B cell (primary cell): ENCODE results near the gene CACNA2D4. TPM values are rescaled to one million over a fixed set of nuclear protein-coding genes. Genes with fewer than 3 reads are reported as not detected.

Experiments
- ATAC-seq: fragments of 200-7000 bp; cut with Tn5 transposase; one replicate; pipeline ENCODE4 v1.10.0; 2021; ENCODE audit warnings: low read depth, mild to moderate bottlenecking, moderate number of reproducible peaks, moderate library complexity
- CTCF ChIA-PET: fragments of 350-600 bp; sonication (Branson Sonifier 250); formaldehyde crosslinking; loops from one replicate; lab custom pipeline; 2021; ENCODE audit warnings: antibody characterized with exemption, inconsistent platforms; lab: Charles Lee
- POLR2A ChIA-PET: fragments of 350-600 bp; sonication (Branson Sonifier 250); formaldehyde crosslinking; loops from one replicate; lab custom pipeline; 2021; ENCODE audit warnings: antibody characterized with exemption; lab: Charles Lee
- DNase-seq: peaks from one replicate; pipeline ENCODE4 v3.0.0; 2013
- H2AFZ ChIP-seq: 2 replicates; pipeline ENCODE4 v1.6.1; 2012; ENCODE audit warnings: mild to moderate bottlenecking, low read depth, low read length; ENCODE audit not compliant: insufficient read depth, poor library complexity, severe bottlenecking
- H3K27ac ChIP-seq, 2 donors: 1 replicate in 1 of 2; 2 replicates in 1 of 2; pipeline ENCODE4 v1.5.1; 2012 to 2013; ENCODE audit warnings: low read length in 2 of 2, mild to moderate bottlenecking in 2 of 2, moderate library complexity in 1 of 2
- H3K27me3 ChIP-seq, 4 experiments: fragments of 200-600 bp in 1 of 4; sonication (generic) in 1 of 4; replicated peaks in 1 of 4; 1 replicate in 2 of 4; 2 replicates in 2 of 4; pipeline versions ENCODE4 v1.6.1 to v1.7.0; 2013 to 2016; ENCODE audit warnings: low read length in 3 of 4, mild to moderate bottlenecking in 2 of 4, mixed read lengths in 1 of 4, moderate library complexity in 1 of 4; ENCODE audit not compliant: insufficient read depth in 4 of 4, control insufficient read depth in 3 of 4; ENCODE audit errors: control extremely low read depth in 1 of 4
- H3K36me3 ChIP-seq, 2 experiments: replicated peaks in 1 of 2; 1 replicate in 1 of 2; 2 replicates in 1 of 2; pipeline versions ENCODE4 v1.6.1 to v1.7.1; 2013; ENCODE audit warnings: low read length in 1 of 2; ENCODE audit not compliant: insufficient read depth in 2 of 2, control insufficient read depth in 1 of 2; ENCODE audit errors: control extremely low read depth in 1 of 2, extremely low read depth in 1 of 2
- H3K4me1 ChIP-seq, 2 donors: fragments of 200-600 bp in 1 of 2; sonication (generic) in 1 of 2; 1 replicate in 1 of 2; 2 replicates in 1 of 2; pipeline versions ENCODE4 v1.5.1 to v1.6.1; 2013 to 2017; ENCODE audit warnings: low read length in 2 of 2; ENCODE audit not compliant: control insufficient read depth in 2 of 2, insufficient read depth in 2 of 2
- H3K4me2 ChIP-seq: replicated peaks from 2 replicates; pipeline ENCODE3; 2012; ENCODE audit warnings: mild to moderate bottlenecking, low read depth, low read length; ENCODE audit not compliant: poor library complexity, severe bottlenecking
- H3K4me3 ChIP-seq, 5 experiments: fragments of 200-600 bp in 1 of 5; sonication (generic) in 1 of 5; 1 replicate in 3 of 5; 2 replicates in 2 of 5; pipeline versions ENCODE4 v1.5.1 to v1.7.0; 2011 to 2016; ENCODE audit warnings: low read length in 4 of 5, mild to moderate bottlenecking in 4 of 5, low read depth in 2 of 5, control low read depth in 1 of 5, moderate library complexity in 1 of 5; ENCODE audit not compliant: insufficient read depth in 1 of 5; ENCODE audit errors: control extremely low read depth in 1 of 5, extremely low read depth in 1 of 5
- H3K79me2 ChIP-seq: fragments of 200-600 bp; sonication (generic); one replicate; pipeline ENCODE4 v1.6.0; 2016; ENCODE audit warnings: low read length; ENCODE audit not compliant: control insufficient read depth, insufficient read depth
- H3K9ac ChIP-seq: fragments of 200-600 bp; sonication (generic); 2 replicates; pipeline ENCODE4 v1.6.1; 2017; ENCODE audit warnings: mild to moderate bottlenecking, low read length, moderate library complexity
- H3K9me3 ChIP-seq, 3 donors: one replicate each; pipeline versions ENCODE4 v1.6.1 to v1.7.1; 2013; ENCODE audit warnings: low read length in 2 of 3; ENCODE audit not compliant: control insufficient read depth in 2 of 3, insufficient read depth in 1 of 3; ENCODE audit errors: control extremely low read depth in 1 of 3
- H4K20me1 ChIP-seq: 2 replicates; pipeline ENCODE4 v1.6.0; 2012; ENCODE audit warnings: mild to moderate bottlenecking, low read length; ENCODE audit not compliant: insufficient read depth, control insufficient read depth, poor library complexity, severe bottlenecking
- H3K27ac Mint-ChIP-seq: one replicate; pipeline ENCODE4 v1.8.0; 2021; ENCODE audit warnings: mixed read lengths
- H3K27me3 Mint-ChIP-seq: one replicate; pipeline ENCODE4 v1.8.0; 2021; ENCODE audit warnings: mixed read lengths
- H3K4me1 Mint-ChIP-seq: one replicate; pipeline ENCODE4 v1.8.0; 2021; ENCODE audit warnings: mixed read lengths
- H3K4me3 Mint-ChIP-seq: one replicate; pipeline ENCODE4 v1.8.0; 2021; ENCODE audit warnings: mixed read lengths
- H3K9me3 Mint-ChIP-seq: one replicate; pipeline ENCODE4 v1.8.0; 2022; ENCODE audit warnings: mixed read lengths; ENCODE audit not compliant: insufficient read depth
- EZH2 ChIP-seq: IDR thresholded peaks from 2 replicates; pipeline ENCODE4 v1.6.1; 2012; ENCODE audit warnings: borderline replicate concordance, low read depth, mild to moderate bottlenecking, moderate library complexity, low read length; ENCODE audit not compliant: insufficient read depth, poor library complexity, severe bottlenecking
- WGBS: methylation state at CpG from one replicate; pipeline ENCODE4 v1.1.5; 2013; ENCODE audit warnings: missing lambda C conversion rate; ENCODE audit not compliant: insufficient coverage; 5-methylcytosine and 5-hydroxymethylcytosine counted together
- intact Hi-C: fragments of 100-400 bp; cut with micrococcal nuclease; formaldehyde crosslinking; loops from one replicate; pipeline ENCODE4 v1.10.0; 2022
- polyA plus RNA-seq: library from polyadenylated mRNA; depleted of rRNA; stranded (reverse); fragments of >200 nt; gene quantifications from 2 replicates; pipeline ENCODE4 v1.2.3, GENCODE V29; 2012
- total RNA-seq, 2 donors: library from RNA; stranded (reverse); fragments of 120-200 nt in 1 of 2; gene quantifications; 1 replicate in 1 of 2; 2 replicates in 1 of 2; pipeline versions ENCODE4 v1.2.3 to v1.2.4, GENCODE V29; 2013 to 2022
- TF ChIP-seq, protein P1 (sequence below): fragments of 200-600 bp; IDR thresholded peaks from one replicate; pipeline ENCODE4 v1.8.0; 2022; ENCODE audit warnings: antibody characterized with exemption, mild to moderate bottlenecking

Gene CACNA2D4
- total and polyA plus RNA-seq, 2 donors (not counting 1 experiment from before 2014, with no cell fraction given) = 6.0 to 7.4 TPM

DNA sequence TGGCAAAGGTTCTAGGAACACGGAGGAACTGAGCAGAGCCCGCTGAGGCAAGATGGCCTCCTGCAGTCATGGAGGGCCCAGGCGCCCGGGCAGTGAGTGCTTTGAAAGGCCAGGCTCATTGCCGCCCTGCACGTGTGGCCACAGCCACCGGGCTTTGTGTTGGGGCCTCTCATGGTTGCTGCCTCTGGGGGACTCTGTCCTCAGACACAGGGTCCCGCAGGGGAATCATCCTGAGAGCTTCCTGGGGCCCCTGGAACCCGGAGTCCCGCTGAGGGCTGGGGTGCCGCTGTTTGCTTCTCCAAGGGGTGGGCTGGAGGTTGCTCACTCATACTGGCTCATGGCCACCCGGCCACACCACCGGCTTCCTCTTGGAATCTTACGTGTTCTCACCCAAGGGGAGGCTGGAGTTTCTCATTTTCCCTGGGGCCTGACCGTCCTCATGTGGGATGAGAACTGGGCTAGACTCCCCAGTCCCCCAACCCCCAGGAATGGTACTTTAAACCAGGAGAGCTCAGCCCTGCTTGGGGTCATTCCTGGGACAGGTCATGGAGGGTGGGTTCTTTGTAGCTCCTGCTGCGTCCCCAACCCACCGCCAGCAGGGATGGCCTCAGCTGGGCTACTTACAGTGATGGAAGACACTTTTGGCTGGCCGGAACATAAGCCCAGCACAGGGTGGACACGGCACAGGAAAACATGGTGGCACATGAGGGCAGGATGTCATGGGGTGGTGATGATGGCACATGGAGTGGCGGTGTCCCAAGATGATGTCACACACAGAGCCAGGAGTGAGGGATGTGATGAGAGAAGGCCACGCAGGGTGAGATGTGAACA is 119.2 kb downstream of the CACNA2D4 start:
- H3K27ac Mint-ChIP-seq = peak overlapping the region; percentile 26
- no peaks in the 10 kb centered on the region for H3K9me3 Mint-ChIP-seq
- no peaks in the 10 kb centered on the region for H3K27me3 Mint-ChIP-seq
- peaks cover 30% of the 10 kb centered on the region for H3K4me1 Mint-ChIP-seq
- peak overlapping the region; percentile 23 for H3K4me3 Mint-ChIP-seq
- TF ChIP-seq EZH2 = no peak
- TF ChIP-seq, protein P1, sequence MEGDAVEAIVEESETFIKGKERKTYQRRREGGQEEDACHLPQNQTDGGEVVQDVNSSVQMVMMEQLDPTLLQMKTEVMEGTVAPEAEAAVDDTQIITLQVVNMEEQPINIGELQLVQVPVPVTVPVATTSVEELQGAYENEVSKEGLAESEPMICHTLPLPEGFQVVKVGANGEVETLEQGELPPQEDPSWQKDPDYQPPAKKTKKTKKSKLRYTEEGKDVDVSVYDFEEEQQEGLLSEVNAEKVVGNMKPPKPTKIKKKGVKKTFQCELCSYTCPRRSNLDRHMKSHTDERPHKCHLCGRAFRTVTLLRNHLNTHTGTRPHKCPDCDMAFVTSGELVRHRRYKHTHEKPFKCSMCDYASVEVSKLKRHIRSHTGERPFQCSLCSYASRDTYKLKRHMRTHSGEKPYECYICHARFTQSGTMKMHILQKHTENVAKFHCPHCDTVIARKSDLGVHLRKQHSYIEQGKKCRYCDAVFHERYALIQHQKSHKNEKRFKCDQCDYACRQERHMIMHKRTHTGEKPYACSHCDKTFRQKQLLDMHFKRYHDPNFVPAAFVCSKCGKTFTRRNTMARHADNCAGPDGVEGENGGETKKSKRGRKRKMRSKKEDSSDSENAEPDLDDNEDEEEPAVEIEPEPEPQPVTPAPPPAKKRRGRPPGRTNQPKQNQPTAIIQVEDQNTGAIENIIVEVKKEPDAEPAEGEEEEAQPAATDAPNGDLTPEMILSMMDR = no peak
- H3K4me3 ChIP-seq = no peak overlapping the region
- H4K20me1 ChIP-seq = no peaks in the 10 kb centered on the region
- no peaks in the 10 kb centered on the region for H3K9me3 ChIP-seq
- H3K4me2 ChIP-seq = no peak overlapping the region
- WGBS = 96% methylated on average over 20 of the region's 21 CpGs
- peaks cover 9 to 33% of the 10 kb centered on the region in 2 donors for H3K4me1 ChIP-seq
- DNase-seq (no peak), ATAC-seq (no peak)
- no peaks in the 10 kb centered on the region for H3K27me3 ChIP-seq
- no peak overlapping the region for H3K27ac ChIP-seq
- H3K9ac ChIP-seq = no peak overlapping the region
- intact Hi-C loops = no loop called here
- POLR2A ChIA-PET = interaction anchor here (0.6 to 1.9 kb wide), 6 partner anchors 118 to 451 kb away, joined by 3 to 8 read pairs (median 3); no protein-coding TSS in a partner anchor
- no peaks in the 10 kb centered on the region for H3K79me2 ChIP-seq
- H2AFZ ChIP-seq = no peak overlapping the region
- CTCF ChIA-PET = interaction anchor here (1.0 to 11.3 kb wide), 5 partner anchors 10 to 146 kb away, joined by 3 to 327 read pairs (median 8); no protein-coding TSS in a partner anchor
- H3K36me3 ChIP-seq = no peaks in the 10 kb centered on the region

- Histone ChIP-seq H3K4me1 (peaks cover 9 to 32% of the 10 kb centered on the region in 2 donors), H3K36me3 (no peaks in the 10 kb centered on the region), H3K27me3 (no peaks in the 10 kb centered on the region), H3K27ac (no peak overlapping the region), H3K9me3 (no peaks in the 10 kb centered on the region), H3K4me2 (no peak overlapping the region), H3K4me3 (no peak overlapping the region), H3K79me2 (no peaks in the 10 kb centered on the region), H4K20me1 (no peaks in the 10 kb centered on the region), H2AFZ (no peak overlapping the region), H3K9ac (no peak overlapping the region)
- ChIA-PET CTCF (interaction anchor here (1.0 to 11.3 kb wide), 5 partner anchors 9 to 164 kb away, joined by 3 to 327 read pairs (median 8); no protein-coding TSS in a partner anchor), POLR2A (interaction anchor here (0.6 to 1.9 kb wide), 6 partner anchors 9 to 451 kb away, joined by 3 to 8 read pairs (median 3); no protein-coding TSS in a partner anchor)
- 96% methylated on average over 6 of the region's 6 CpGs for WGBS
- Mint-ChIP-seq H3K4me3 (no peak overlapping the region), H3K27ac (no peak overlapping the region), H3K4me1 (peaks cover 30% of the 10 kb centered on the region), H3K27me3 (no peaks in the 10 kb centered on the region), H3K9me3 (no peaks in the 10 kb centered on the region)
- DNase-seq (no peak), ATAC-seq (no peak)
- intact Hi-C loops = no loop called here
- no peak for TF ChIP-seq EZH2
- TF ChIP-seq, protein P1 = no peak
These were observed 119.8 kb downstream of the CACNA2D4 start for GRCh38 chr12:1798641-1799020.
